GM10847 (cell line): ENCODE measurements around the gene TNFSF8.

Source experiments
- POLR2A ChIP-seq: IDR thresholded peaks from 2 replicates; pipeline ENCODE4 v1.6.1; 2011; ENCODE audit not compliant: insufficient read length; ENCODE audit errors: extremely low read depth

Gene TNFSF8

GRCh38 chr9:114921171-114921570 is 9.2 kb downstream of the TNFSF8 start:
- TF ChIP-seq POLR2A: no peak

- TF ChIP-seq POLR2A: no peak
Measured at GRCh38 chr9:114919611-114920010, 10.8 kb downstream of the TNFSF8 start.

DNA sequence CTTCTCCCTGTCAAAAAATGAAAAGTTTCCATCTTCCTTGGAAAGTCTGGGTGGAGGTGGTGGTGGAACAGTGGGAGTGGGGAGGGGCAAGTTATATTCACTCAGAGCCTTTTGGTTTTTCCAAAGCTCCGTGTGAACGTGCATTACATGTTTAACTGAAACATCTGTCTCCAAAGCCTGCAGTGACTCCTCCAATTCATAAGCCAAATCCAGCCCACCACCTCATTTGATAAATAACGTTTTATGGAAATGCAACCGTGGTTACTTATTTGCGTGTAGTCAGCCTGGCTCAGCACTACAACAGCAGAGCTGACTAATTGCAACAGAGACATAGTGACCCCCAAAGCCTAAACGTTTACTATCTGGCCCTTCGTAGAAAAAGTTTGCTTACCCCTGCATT is 13.9 kb downstream of the TNFSF8 start:
- TF ChIP-seq POLR2A: no peak

- no peak for TF ChIP-seq POLR2A
Measured at GRCh38 chr9:114914139-114914538, 16.3 kb downstream of the TNFSF8 start.

DNA sequence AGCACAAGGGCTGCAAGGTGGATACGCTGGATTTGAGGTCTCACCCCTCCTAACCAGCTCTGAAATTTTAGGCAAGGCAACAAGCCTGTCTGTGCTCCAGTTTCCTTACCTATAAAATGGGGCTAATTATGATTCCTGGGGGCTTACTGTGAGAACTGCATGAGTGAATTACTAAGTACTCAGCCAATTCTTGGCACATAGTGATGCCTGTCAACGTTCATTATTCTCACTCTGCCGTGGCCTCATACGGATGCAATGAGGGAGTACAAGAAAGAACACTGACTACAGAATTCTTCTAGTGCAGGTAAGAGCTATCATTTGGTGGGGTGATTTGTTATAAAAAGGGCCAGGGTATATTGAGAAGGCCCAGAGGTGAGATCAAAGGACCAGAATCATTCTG is 16.7 kb downstream of the TNFSF8 start:
- TF ChIP-seq POLR2A: no peak

- TF ChIP-seq POLR2A: no peak
Measured at GRCh38 chr9:114913217-114913616, 17.2 kb downstream of the TNFSF8 start.

DNA sequence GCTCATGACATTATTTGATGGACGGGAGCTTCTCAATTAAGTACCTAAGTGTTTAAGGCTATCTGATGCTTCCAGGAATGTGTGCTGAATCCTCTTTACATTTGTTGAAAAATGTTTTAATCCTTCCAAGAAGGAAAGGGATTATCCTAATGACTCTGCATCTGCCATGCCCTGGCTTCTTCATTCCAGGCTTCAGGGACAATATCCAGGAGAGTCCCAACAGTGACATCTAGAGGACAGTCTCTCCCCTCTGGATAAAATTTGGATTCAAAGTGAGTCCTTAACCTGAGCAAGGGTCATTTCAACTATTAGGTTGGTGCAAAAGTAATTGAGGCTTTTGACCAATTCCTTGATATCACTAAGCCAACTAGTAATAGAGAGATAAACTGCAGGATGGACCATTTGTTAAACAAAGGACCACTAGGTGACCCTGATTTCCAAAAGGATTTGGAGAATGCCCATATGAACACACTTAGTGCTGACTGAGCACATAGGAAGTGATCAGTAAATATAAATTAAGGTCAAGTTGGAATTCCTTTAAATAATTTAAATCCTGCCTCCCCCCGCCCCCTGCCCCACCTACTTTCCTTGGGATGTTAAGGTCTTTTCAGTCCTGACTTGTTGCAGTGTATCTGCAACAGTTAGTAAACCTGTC is 19.1 kb downstream of the TNFSF8 start:
- no peak for TF ChIP-seq POLR2A

DNA sequence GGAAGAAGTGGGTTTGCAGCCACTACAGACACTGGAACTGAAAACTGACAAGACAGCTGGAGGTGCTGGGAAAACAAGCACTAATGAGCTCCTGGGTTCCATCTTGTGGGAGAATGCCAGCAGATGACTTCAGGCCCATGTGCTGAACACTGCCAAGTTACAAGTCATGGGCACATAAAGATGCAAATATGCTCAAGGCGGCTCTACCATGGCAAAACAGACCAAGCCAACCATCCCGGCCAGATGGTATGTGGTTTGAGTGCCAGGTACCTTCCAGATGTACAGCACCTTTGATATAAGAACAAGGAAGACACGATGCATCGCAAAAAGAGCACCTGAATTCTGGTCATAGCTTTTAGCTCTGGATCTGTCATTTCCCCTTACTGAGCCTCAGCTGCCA is 19.9 kb downstream of the TNFSF8 start:
- no peak for TF ChIP-seq POLR2A

- no peak for TF ChIP-seq POLR2A
Measured at GRCh38 chr9:114909661-114910060, 20.7 kb downstream of the TNFSF8 start.

GRCh38 chr9:114908805-114909448 is 21.5 kb downstream of the TNFSF8 start:
- TF ChIP-seq POLR2A: no peak

DNA sequence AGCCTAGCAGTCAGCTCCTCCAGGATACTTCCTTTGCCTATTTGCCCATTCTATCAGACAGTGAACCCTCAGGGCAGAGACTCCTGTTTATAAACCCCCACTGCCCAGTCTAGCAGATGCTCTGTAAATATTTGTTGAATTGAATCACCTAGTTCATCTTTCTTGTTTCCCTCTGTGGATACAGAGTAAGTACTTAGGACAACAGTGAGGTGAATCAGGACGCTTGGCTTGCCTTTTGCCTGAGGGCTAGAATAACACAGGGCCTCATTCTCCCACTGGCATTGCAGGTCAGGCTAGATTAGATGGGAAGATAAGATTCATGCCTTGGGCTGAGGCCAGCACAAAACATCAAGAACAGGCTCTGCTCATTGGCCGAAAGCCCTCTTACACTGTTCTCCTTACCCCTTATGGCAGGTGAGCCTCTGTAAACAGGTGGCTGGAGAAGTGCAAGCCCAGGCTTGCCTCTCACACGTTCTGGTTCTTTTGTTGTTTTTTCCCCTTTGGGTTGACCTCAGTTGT is 22.2 kb downstream of the TNFSF8 start:
- no peak for TF ChIP-seq POLR2A

- TF ChIP-seq POLR2A: no peak
Measured at GRCh38 chr9:114906922-114907571, 23.3 kb downstream of the TNFSF8 start.

GRCh38 chr9:114905170-114905940 is 25.0 kb downstream of the TNFSF8 start:
- TF ChIP-seq POLR2A: no peak

DNA sequence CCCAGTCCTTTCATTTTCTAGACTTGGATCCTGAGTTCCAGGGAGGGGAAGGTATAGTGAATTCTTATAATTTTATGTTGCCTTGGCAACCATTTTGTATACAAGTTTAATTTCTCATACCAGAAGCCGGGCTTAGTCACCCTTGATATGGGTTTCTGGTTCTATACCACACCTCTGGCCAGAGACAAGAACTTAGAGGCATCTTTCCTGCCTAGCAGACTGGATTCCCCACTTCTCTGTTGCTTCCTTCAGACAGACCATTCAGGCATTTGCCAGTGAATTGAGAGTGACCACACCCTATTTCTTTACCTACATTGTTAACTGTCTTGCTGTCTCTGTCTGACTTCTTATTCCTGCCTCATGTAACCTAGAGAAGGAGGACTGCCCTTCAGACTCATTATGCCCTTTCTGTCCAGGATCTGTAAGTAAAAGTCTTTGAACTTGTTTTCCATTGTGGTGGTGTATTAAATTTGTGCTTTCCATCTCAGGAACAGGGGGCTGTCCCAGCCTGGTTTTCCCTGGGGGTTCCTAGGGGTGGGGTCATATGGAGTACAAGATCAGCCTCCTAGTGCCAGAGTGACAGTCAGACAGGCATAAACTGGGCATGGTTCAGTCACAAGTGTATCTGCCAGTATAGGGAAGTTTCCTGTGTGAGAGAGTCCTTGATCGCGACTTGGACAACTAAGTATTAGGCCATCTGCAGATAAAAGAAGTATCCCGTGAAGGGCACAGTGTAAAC is 27.4 kb downstream of the TNFSF8 start:
- TF ChIP-seq POLR2A: no peak
